GM18909 (cell line): Measurements from ENCODE around the gene TMEM245.
"Not testable (repeated sequence)": the region's sequence is repeated elsewhere in the genome, so short reads cannot be mapped to it uniquely, and the experiment has no call there.

Experiments used
- ATAC-seq: cut with Tn5 transposase; IDR thresholded peaks from one replicate; pipeline ENCODE4 v1.9.1; 2021; ENCODE audit warnings: mild to moderate bottlenecking; ENCODE audit not compliant: unreplicated experiment, poor library complexity

Gene TMEM245

DNA sequence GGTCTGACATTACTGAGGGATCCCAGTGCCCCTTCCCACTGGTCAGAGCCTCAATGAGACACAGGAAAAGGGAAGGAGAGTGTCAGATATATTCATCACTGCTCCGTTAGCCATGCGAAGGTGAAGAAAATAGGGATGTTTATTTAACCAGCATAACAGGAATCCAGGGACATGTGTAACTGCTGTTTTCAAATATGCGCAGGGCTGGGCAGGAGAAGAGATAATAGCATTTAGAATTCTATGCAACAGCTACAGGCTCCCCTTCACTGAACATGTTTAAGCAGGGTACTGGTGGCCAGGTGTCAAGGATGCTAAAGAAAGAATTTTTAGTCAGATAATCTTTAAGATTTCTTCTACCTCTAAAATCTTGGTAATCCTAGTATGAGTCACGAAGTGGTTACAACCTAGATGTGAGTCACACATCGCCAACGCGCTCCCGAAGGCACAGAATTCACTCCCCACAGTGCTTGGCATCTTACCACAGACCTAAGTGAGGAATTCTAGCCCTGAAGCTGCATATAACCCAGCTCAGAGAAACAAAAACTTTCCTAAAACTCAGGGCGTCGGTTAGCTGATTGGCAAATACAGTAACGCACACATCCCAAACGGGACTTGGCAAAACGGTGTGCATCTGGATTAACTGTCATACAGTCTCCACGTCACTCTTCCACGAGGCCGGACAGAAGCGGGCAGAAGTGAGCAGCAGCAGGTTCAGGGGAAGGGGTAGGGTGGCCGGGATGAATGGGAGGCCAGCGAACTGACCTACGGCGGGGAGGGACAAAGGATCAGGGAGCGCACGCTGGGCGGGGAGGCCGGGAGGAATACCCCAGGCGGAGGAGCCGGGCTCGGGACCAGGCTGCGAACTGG, 107.5 kb downstream of the TMEM245 start:
- ATAC-seq: peak; percentile 27

DNA sequence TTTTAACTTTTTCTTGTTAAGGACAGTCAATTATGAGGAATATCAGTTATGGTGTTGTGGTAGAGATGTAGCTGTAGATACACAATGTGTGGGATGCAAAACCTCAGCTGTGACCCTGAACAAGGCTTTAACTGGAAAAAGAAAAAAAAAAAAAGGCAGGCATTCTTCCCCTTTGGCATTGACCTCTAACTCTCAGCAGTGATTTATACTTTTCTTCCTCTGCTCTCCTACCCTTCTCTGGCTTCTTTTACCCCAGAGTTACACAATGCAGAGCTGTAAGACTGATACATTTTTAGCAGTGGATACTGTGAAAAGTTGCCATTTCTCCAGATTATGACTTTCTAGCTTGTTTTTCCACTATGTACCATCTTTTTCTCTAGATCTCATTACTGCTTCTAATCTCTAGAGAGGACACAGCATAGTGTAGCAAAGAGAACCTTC, 108.5 kb downstream of the TMEM245 start:
- ATAC-seq: no peak

DNA sequence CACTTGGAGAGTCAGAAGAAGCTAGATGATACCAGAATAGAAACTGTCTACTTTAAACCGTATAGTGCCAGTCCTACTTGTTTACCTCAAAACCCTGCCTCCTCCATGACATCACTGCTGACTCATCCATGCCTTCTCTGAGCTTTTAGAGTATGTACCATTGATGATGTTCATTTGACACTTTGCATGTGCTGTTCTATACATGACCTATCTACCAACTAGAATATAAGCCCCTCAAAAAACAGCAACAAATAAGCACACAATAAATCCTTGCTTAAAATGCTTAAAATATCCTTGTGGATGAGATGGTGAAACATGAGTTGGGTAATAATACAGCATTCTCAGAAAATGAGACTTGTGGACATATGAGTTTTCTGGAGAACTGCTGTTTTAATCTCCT, 109.0 kb downstream of the TMEM245 start:
- peak; percentile 48 for ATAC-seq

DNA sequence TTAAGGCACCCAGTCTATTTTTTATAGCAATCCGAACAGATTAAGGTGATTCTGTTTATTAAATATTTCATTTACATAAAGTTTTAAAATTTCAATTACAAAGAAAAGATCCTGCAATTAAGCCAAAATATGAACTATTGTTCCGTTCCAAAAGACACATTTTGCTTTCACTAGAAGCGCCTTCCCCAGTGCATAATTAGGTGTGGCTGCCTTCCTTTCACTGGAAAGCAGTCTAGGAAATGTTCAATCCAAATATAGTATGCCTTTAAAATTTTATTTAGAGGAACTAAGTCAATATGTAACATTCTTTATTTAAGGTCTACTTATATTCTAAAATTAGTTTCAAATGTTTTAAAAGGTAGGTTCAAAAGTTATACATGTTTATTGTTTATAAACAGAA, 114.1 kb downstream of the TMEM245 start:
- ATAC-seq: no peak

DNA sequence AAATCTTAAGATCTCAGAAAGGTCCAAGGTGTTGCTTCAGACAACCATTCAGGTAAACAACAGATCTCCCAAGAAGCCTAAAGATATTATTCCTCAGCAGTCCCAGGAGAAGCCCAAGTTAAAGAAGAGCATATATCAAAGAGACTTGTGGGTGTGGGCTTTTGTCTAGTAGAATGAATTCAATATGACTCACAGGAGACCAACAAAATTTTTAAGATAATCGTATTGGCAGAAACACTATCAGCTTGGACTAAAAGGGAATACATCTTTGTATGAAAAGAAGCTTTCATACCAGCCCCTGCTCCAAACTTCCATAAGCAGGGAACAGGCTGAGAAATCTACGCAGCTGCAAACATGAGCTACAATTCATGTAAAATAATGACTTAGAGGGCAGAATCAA, 116.6 kb downstream of the TMEM245 start:
- no peak for ATAC-seq

DNA sequence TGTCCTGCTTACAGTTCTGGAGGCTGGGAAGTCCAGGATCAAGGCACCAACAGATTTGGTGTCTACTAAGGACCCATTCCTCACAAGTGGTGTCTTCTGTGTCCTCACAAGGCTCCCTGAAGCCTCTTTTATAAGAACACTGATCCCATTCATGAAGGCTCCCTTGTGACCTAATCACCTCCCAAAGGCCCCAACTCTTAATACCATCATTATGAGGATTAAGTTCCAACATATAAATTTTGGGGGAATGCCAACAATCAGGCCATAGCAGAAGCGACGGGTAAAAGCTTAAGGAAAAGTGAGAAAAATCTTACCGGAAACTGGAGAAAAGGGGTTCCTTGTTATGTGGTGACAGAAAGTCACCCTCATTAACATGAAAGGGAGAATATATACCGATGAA, 117.6 kb downstream of the TMEM245 start:
- ATAC-seq: no peak

DNA sequence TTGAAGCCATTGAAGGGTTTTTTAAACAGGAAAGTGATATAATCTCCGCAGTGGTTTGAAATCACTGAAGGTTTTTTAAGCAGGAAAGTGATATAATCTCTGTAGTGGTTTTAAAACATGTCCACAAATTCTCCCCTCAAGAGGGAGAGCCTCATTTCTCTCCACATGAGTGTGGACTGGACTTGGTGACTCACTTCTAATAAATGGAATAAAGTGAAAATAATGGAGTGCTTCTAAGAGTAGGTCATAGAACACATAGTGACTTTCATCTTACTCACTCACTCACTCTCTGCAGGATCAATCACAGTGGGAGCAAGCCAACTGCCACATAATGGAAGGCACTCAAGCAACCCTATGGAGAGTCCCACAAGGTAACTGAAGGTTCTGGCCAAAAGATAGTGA, 118.5 kb downstream of the TMEM245 start:
- no peak for ATAC-seq

DNA sequence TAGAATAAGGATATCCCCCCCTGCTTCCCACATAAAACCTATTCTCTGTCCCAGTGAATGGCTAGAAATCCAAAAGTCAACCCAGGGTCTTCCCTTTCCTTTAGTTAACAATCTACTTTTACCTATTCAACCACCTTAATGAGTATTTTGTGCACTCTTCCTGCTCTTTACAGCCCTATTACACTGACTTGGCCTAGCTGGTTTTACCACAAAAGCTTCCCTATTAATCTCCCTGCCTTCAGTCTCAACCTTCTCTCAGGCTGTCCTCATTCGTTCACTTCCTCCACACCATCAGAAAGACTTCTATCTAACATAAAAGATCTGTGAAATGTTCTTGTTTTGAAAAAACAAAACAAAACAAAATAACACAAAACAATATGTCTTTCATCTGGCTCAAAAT, 122.6 kb downstream of the TMEM245 start:
- no peak for ATAC-seq

DNA sequence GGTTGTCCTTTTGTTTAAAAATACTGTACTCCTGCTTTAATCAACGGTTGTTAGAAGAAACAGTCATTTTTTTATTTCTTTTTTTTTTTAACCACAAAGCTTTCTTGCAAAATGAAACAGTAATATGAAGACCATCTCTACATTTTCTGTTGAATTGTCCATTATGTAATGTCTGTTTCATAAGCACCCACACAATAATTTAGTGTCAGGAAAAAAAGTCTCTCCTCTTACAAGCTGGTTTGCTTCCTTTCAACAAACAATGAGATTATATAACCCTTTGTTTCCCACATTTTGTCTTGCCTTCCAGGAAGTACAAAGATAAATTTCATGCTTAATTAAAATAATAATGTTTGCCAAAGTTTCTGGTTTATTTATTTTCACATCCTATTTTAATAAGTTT, 123.1 kb downstream of the TMEM245 start:
- no peak for ATAC-seq

DNA sequence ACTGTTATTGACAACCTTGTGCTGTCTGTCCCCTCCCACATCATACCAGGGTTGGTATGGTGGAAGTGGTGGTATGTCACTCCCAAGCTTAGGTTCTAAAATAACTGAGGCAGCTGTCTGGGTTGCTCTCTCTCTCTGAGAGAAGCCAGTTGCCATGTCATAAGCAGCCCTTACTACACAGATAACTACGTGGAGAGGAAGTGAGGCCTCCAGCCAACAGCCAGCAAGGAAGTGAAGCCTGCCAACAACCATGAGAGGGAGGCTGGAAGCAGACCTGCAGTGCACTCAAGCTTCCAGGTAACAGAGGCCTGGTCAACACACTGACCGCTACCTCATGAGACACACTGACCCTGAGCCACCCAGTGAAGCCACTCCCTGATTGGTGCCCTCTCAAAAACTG, 125.1 kb downstream of the TMEM245 start:
- peak; percentile 90 for ATAC-seq

DNA sequence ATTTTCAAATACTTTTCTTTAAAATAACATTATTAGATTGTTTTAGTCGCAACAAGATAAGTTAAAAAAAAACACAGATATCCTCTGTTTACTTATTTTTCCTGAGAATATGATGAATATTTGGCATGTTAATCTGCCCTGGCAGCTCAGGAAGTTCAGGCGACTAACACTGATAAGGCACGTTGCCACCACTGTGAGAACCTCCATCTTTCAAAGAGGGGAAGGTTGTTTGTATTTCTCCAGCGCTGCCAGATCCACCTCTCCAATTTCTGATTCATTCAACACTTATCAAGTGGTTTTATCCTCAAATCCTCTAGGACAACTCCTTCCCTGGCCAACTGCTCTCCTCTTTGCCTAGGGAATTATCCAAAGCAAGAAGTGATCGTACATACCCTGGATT, 128.3 kb downstream of the TMEM245 start:
- no peak for ATAC-seq

DNA sequence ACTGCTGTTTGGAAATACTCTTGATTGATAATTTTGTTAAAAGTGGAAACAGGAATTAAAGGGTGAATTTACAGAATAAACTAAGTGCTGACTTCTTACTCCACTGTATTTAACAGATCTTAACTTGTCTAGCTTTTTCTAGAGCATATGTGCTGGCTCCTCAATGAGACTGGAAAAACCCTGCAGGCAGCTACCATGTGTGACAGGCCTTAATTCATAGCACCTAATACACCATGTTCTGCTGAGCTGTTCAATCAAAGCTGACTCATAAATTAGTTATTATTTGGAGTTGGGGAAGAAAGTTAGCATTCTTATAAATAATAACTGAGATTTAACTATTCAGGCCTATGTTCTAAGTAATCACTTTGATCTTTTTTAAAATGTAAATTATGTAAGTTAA, 135.9 kb downstream of the TMEM245 start:
- ATAC-seq: no peak

DNA sequence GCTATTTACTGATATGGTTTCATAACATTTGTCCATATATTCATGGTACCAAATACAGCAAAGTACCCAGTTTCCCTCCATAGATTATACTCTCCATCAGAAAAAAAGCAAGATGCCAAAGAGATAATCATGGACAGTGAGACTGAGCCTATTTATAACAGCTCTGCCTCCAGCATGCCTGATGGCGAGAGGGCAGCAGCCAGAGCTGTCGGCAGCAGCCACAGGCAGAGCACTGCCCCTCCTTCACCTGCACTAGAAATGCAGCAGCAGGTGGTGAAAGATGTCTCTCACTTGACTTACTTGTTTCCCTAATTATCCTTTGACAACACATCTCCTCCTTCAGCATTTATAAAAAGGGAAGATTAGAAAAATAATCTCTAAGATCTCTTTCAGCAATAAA, 138.9 kb downstream of the TMEM245 start:
- ATAC-seq: no peak

DNA sequence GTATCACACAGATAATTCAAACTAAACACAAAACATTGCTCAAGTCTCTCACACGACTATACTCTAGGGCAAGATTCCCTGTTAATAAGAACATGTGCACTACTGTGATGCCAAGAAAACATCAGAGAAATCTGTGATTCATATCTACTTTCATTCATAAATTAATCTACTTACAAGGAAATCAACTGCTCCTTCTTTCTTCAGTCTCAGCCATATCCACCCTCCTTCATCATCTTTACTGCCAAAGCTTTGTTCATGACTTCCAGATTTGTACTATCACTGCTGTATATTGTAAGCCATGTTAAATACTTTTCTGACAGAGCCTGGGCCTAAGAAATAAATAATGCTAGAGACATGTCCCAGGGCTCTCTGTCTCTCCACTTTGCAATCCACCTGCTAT, 141.5 kb downstream of the TMEM245 start:
- ATAC-seq: no peak

DNA sequence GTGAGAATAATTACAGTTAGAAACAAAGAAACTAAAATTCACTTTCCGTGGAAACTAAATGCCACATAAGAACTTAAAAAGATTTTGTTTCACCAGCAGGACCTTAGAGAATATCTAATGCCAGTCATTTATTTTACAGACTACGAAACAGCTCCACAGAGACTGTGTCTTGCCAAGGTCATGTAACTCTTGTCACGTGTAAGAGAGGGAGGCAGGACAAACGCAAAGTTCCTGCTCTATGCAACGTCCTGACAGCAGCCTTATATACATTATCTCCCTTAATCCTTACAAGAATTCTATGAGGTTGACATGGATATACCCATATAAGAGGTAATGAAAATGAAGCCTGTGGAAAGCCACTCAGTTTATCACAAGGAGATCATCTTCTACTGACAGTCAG, 145.9 kb downstream of the TMEM245 start:
- ATAC-seq: no peak

DNA sequence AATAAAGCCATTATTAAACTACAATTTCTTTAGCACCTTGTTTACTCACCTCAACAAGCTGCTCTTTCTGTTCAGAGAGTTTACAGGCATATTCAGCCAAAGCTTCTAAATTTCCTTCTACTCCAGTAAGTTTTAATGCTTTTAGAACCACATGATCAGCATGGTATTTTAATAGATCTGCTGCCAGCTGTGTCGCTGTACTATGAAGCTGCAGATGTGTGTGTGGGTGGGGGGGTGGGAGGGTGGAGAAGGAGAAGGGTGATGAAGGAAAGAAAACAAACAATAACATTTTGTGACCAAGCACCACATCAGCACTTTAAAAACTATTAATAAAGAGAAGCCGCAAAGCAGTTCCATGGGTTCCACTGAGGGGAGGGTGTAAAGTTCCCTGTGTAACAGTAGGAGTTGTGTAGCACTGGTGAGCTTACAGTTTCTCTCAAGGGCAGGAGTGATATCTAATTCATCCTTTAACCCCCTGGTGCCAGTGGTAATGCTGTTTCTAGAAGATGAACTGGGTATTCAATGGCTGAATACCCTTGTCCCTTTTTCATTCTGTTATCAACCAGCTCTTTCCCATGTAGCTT, 147.0 kb downstream of the TMEM245 start:
- no peak for ATAC-seq

DNA sequence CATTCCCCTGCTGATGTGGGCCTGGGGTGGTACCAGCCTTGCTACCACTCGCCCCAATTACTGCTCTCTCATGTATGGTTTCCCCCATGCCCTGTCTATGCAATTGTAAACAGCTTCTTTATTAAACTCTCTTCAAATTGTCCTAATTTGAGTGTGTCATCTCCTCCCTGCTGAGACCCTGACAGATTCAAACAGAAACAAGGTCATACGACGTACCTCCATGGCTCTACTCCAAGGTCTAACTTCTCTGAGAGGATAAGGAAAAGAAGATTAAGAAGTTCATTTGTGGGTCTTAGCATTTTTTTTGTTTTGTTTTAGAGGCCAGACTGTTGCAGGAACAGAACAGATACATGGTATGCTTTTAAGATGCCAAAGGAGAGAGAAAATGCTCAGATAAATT, 147.6 kb downstream of the TMEM245 start:
- ATAC-seq: no peak

DNA sequence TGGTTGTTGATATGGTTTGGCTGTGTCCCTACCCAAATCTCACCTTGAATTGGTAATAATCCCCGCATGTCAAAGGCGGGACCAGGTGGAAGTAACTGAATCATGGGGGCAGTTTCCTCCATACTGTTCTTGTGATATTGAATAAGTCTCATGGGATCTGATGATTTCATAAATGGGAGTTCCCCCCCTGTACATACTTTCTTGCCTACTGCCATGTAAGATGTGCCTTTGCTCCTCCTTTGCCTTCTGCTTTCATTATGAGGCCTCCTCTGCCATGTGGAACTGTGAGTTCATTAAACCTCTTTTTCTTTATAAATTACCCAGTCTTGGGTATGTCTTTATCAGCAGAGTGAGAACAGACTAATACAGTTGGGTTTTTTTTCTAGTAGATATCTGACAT, 148.4 kb downstream of the TMEM245 start:
- ATAC-seq: not testable (repeated sequence)

DNA sequence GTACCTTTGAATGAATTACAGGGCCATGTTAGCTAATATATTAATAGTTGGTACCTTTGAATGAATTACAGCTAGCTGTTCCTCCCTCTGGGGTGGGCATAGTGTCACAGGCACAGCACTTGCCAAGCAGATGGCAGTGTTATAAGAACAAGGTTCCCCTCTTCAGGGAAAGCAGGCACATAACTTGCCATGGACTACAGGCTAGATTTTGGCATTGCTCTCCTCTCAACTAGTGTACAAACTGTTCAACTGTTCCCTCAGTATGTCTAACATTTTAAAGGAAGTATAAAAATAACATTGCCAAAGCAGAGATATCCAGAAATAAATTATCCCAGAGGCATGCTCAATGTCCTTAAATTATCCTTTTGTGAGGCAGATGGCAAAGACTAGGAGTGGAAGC, 151.8 kb downstream of the TMEM245 start:
- no peak for ATAC-seq
